Left cardiac atrium (tissue), 4 donors: Measurements from ENCODE around the gene EPS15. TPM values are rescaled to one million over a fixed set of nuclear protein-coding genes. Genes with fewer than 3 reads are reported as not detected.

Experiments
- ATAC-seq, 2 donors: fragments of 200-7000 bp; cut with Tn5 transposase; one replicate each; pipeline ENCODE4 v1.9.1; 2020; ENCODE audit warnings: mild to moderate bottlenecking in 2 of 2, moderate library complexity in 2 of 2
- DNase-seq: peaks from one replicate; pipeline ENCODE4 v3.0.0-alpha.2; 2020
- intact Hi-C, 2 donors: fragments of 100-400 bp; cut with DNase I; formaldehyde crosslinking; loops; one replicate each; pipeline versions ENCODE4 v1.14.1 to v1.15.1; 2022 to 2023
- total RNA-seq, 2 donors: library from RNA; stranded (reverse); fragmentation: NEBNext Ultra II Directional; extraction: Animal tissue kit (Norgen Biotek cat#: 25700); gene quantifications; one replicate each; pipeline ENCODE4 v1.2.1, GENCODE V29; 2021
- donor health status: DM: no; HTN: yes; CAD: no.
- donor health status: DM: no; HTN: yes; CAD: no; lungs with severe emphysema.
- donor health status: DM: yes; HTN: yes; CAD: no.
- donor health status: Dilated cardiomyopathy.

Gene EPS15
- total RNA-seq, 2 donors from 2014 or later, result 59.5 to 64.8 TPM

DNA sequence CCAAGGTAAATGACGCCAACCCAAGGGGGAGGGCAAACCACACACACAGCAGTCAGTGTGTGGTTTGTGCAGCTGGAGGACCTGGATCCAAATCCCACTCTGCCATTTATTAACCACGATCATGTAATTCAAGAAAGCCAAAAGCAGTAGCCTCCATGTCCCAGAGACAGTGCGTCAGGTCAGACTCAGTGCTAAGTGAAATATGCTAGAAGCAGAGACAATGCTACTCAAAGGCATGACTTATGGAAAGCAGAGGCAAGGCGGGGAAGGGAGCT lies 202.3 kb downstream of the EPS15 start:
- intact Hi-C loops, result no loop called here
- no peak for DNase-seq
- ATAC-seq, result no peak

DNA sequence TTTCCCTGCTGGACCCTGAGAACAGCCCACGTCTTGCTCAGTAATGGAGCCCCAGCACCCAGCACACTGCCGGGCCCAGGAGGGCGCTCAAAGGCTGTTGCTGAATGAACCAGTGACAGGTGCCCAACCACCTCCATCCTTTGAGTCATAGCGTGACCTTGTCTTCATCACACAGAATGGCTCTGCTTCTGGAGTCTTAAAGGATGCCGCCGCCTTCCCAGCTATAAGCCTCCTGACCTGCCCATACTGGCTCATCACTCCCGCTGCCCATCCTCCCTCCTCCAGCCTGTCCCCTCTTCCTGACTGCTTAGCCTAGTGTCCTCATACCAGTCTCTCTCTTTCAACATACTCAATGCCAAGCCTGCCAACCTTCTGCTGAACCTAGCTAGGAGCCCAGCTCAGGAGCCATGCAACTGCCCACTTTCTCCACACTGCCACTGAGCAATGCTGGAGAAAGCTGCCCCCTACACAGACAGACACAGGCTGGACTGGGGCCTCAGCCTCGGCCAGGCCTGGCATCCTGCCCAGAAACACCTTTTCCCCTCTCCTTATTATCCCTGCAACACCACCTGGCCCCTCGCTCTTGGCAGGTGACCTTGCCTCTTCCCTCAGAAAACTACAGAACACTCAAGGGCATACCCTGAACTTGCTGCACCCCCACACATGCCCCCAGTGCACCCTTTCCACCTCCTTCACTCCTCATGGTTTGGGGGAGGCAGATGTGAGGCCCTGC lies 202.8 kb downstream of the EPS15 start:
- intact Hi-C loops, result no loop called here
- ATAC-seq, result no peak
- DNase-seq, result no peak

DNA sequence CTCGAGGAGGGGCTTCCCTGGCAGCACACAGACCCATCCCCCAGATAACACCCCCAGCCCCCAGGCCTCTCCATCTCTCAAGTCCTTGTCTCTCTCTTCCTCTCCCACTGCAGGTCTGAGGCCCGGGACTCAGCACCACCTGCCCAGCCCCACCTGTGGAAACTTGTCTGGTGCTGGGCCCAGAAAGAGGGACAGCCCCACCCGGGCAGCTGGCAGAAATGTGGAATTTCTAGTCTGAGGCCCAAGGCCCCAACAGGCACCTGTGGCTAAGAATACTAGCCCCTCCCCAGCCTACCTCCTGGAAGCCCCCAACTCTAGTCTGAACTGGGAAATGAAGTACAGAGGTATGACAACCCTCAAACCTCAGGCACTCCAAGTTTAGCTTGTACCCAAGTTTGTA lies 204.1 kb downstream of the EPS15 start:
- DNase-seq (no peak), ATAC-seq (no peak)
- intact Hi-C loops, result no loop called here

DNA sequence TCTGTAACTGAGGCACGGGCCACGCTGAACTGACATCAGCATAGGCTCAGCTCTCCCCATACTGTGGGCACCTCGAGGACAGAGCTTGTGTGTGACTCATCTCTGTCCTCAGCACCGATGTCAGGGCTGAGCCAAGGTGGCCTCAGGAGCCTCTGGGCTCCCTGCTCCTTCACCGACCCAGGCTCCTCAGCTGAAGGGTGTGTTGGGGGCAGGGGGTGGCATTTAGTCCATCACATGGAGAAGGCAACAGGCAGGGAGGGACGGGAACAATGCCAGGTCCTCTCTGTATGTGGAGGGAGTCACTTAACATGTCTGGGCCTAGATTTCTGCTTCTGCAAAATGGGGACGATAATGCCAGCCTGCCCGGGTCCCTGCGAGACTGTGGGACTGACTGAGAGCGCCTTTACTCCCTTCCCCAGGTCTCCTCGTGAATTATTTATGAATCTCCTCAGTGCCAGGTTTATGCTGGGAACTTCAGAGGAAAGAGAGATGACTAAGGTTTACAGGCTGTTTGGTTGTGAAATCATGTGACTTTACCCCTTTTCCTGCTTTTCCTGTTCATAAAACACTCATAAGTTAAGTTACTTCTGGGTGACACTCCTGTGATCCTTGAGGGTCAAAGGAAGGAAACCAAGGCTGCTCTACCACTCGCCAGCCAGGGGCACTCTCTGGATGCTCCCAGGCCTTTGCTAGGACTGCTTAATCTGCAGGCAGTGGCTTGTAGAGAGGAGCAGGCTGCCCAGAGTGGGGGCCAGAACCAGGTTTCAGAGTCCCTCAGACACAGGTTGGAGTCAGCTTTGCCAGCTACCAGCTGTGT lies 204.9 kb downstream of the EPS15 start:
- intact Hi-C loops, result no loop called here
- no peak for DNase-seq
- ATAC-seq, result peak in 1 of 2 donors; percentile 65

DNA sequence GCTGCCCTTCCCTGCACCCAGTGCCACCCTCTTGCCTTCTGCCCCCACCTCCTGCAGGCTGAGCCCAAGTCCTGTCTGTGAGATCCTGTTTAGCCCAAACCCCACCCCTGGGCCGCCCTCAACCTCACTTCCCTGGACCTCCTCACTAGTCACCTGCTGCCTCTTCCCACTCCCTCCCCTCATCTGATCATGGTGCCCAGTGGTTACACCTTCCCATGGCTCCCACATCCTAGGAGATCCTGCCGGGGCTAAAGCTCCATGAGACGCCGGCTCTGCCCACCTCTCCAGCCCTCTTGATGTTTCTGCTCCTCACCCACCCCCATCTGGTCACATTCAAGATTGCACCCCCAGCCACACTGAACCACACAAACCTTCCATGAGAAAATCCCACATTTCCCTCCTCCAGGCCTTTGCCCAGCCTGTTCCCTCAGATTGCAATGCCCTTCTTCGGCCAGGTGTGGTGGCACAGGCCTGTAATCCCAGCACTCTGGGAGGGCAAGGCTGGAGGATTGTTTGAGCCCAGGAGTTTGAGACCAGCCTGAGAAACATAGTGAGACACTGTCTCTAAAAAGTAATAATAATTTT lies 205.7 kb downstream of the EPS15 start:
- no peak for ATAC-seq
- peak; percentile 13 for DNase-seq
- intact Hi-C loops, result no loop called here

GRCh38 chr1:51312718-51313117 lies 206.3 kb downstream of the EPS15 start:
- intact Hi-C loops, result no loop called here
- DNase-seq, result peak; percentile 9
- no peak for ATAC-seq

DNA sequence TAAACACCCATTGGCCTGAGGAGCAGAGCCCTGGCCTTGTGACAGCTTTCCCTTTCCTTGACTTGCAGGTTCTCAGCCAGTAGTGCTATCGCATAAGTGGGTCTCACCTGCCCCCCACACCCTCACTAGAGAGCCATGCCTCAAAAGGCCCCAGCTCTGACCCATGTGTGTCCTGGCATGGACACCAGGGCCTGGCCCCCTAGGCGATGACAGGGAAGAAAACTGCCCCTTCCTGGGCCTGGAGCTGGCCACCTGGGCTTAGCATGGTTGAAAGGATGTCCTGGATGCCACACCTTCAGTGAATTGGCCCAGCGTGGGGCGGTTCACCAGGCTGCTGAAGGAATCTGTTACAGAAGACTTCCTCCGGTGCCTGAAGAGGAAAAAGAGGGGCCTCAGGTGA lies 207.2 kb downstream of the EPS15 start:
- intact Hi-C loops, result no loop called here
- ATAC-seq (no peak), DNase-seq (peak; percentile 10)

DNA sequence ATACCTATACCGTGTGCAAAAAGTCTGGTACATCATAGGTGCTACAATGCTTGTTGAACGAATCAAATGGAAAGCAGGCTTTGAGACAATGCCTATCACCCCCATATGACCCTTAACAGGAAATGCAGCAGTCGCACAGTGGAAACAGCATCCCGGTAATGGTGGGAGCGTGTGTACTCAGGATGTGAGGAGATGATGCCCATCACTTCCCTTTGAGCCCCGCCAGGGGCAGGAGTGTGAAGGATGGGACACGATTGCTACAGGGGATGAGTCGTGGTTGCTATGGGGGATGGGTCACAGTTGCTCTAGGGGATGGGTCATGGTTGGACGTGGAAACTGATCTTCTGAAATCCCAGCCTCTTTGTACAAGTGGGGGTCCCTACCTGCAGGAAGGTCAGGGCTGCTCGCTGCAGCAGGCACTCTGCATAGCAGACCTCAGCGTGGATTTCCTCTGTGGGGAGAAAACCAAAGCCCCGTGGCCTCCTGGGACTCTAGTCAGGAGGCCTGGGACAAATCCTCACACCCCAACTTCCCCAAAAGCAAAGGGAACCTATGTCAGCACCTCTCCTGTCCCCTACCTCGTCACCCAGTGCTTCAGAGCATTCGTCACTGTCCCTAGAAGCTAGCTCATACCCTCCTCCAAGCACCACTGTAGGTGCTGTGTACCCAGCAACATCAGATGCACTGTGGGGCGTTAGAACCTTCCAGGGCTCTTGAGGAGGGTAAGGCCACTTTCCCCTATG lies 208.0 kb downstream of the EPS15 start:
- ATAC-seq (no peak), DNase-seq (peak; percentile 6)
- intact Hi-C loops, result no loop called here

DNA sequence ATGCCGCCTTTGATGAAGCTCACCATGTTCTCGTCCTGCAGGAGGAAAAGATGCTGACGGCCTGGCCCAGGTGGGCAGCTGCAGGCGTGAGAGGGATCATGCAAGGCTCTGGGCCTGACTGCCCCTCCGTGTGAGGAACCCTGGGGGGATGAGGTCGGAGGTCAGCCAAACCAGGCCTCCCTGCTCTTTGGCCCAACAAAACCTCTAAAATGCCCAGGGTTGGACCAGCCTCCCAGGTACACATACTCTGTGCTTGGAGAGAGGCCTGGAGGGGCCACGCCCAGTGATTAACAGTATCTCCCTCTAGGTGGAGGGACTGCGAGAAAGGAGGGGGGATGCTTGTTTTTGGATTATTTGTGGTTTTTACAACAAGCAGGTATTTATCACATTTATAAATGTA lies 209.8 kb downstream of the EPS15 start:
- intact Hi-C loops, result no loop called here
- DNase-seq, result no peak
- ATAC-seq, result no peak

- intact Hi-C loops, result no loop called here
- DNase-seq (no peak), ATAC-seq (no peak)
Observed at GRCh38 chr1:51308636-51309035, 210.4 kb downstream of the EPS15 start.

GRCh38 chr1:51306950-51307349 lies 212.1 kb downstream of the EPS15 start:
- ATAC-seq (no peak), DNase-seq (peak; percentile 3)
- intact Hi-C loops, result no loop called here

DNA sequence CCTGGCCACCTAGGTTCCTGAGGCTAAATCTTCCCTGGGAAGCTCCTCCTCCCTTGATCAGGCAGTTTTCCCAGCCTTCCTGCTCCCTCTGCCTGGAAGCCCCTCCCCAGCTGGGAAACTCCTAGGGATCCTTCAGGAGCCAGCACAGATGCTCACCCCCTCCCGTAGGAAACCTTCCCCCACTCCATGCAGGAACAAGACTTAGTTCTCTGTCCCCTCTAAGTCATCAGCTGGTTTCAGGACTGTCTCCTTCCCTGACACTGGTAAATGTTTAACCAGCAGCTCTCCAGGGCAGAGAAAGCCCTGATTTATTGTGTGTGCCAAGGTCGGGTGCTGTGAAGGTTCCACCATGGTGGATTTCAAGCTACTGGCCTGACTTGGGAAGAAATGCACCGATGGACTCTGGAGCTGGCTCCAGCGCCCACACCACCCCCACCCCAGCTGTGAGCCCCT lies 213.7 kb downstream of the EPS15 start:
- DNase-seq, result no peak
- intact Hi-C loops, result no loop called here
- ATAC-seq, result no peak

GRCh38 chr1:51304360-51304759 lies 214.7 kb downstream of the EPS15 start:
- intact Hi-C loops, result no loop called here
- ATAC-seq (no peak), DNase-seq (no peak)

Other genes with a start within 250 kb of the EPS15 start
- 10 to 100 TPM; 14.0 to 14.8 TPM for gene TTC39A, start 188.7 kb downstream of the EPS15 start, total RNA-seq
- 10 to 100 TPM; 39.3 to 45.1 TPM for gene OSBPL9, start 97.8 kb upstream of the EPS15 start, total RNA-seq